MM.1S (cell line): Measurements from ENCODE around the gene BTN3A1.

Experiments
- EZH2 ChIP-seq: fragments of 300-600 bp; sonication (generic); optimal IDR thresholded peaks from 2 replicates; pipeline ENCODE3; 2017; ENCODE audit warnings: low read depth, mild to moderate bottlenecking, antibody characterized with exemption, low read length, mixed read lengths
- TF ChIP-seq, protein P1 (sequence below): fragments of 300-600 bp; sonication (generic); IDR thresholded peaks from 2 replicates; pipeline ENCODE4 v1.5.1; 2016; ENCODE audit warnings: antibody characterized with exemption, low read length, mixed read lengths

DNA sequence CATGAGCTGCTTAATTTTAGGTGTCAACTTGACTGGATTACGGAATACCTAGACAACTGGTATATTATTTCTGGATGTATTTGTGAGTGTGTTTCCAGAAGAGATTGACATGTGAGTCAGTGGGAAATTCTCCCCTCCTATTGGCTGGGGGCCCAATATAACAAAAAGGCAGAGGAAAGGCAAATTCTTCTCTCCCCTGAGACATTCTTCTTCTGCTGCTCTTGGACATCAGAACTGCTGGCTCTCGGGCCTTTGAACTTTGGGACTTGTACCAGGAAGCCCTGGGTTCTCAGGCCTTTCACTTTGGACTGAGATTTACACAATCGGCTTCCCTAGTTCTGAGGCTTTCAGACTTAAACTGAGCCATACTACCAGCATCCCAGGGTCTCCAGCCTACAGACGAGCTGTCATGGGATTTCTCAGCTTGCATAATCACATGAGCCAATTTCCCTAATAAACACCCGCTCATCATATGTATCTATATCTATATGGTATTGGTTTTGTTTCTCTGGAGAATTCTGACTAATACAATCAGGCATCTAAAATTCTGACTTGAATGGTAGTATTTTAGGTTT is 30.6 kb downstream of the BTN3A1 start:
- TF ChIP-seq, protein P1, sequence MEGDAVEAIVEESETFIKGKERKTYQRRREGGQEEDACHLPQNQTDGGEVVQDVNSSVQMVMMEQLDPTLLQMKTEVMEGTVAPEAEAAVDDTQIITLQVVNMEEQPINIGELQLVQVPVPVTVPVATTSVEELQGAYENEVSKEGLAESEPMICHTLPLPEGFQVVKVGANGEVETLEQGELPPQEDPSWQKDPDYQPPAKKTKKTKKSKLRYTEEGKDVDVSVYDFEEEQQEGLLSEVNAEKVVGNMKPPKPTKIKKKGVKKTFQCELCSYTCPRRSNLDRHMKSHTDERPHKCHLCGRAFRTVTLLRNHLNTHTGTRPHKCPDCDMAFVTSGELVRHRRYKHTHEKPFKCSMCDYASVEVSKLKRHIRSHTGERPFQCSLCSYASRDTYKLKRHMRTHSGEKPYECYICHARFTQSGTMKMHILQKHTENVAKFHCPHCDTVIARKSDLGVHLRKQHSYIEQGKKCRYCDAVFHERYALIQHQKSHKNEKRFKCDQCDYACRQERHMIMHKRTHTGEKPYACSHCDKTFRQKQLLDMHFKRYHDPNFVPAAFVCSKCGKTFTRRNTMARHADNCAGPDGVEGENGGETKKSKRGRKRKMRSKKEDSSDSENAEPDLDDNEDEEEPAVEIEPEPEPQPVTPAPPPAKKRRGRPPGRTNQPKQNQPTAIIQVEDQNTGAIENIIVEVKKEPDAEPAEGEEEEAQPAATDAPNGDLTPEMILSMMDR: no peak
- no peak for TF ChIP-seq EZH2
